DOHH2 (cell line): Measurements from ENCODE around the gene USF1.

Experiments
- CTCF ChIP-seq: fragments of 200-600 bp; sonication (generic); IDR thresholded peaks from one replicate; pipeline ENCODE4 v1.5.1; 2014; ENCODE audit warnings: antibody characterized with exemption, mild to moderate bottlenecking, low read depth, low read length; ENCODE audit not compliant: poor library complexity, severe bottlenecking
- EZH2phosphoT487 ChIP-seq: fragments of 200-600 bp; sonication (generic); IDR thresholded peaks from 2 replicates; pipeline ENCODE4 v1.6.1; 2017; ENCODE audit warnings: borderline replicate concordance, mild to moderate bottlenecking, antibody characterized with exemption, low read length, moderate library complexity, mixed read lengths

- TF ChIP-seq CTCF, result no peak
- no peak for TF ChIP-seq EZH2phosphoT487
These were observed 32.1 kb downstream of the USF1 start for GRCh38 chr1:161013488-161014230.
